ENCODE data around the gene ARHGEF7.

DNA sequence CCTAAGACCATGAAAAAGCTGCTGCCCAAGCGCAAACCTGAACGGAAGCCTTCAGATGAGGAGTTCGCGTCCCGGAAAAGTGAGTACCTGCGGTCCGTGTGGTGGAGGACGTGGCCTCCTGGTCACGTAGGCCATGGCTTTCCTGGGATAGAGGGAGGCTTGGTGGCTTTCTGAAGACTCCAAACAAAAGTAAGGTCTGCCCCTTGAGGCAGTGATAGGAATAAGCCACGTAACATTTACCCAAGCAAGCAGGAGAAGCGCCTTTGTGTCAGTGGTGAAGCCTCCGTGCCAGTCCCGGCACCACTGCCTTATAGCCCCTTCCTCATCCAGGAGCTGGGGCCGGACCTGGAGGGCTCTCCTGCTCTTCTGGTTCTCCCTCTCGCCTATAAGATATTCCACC, 171.1 kb downstream of the ARHGEF7 start:
- TF ChIP-seq CTCF (IDR thresholded peaks at IDR 0.05) (no peak), POLR2A (IDR thresholded peaks at IDR 0.05) (no peak)

Measured in lower leg skin (tissue), 3 donors.